NB4 (cell line): ENCODE measurements around the gene SLC19A1.

ENCODE experiments used
- DNase-seq: peaks from one replicate; pipeline ENCODE4 v3.0.0; 2010; ENCODE audit warnings: low read depth
- H3K4me3 ChIP-seq: one replicate; pipeline ENCODE4 v1.5.1; 2011; ENCODE audit warnings: mild to moderate bottlenecking, low read depth, low read length, moderate library complexity
- MAX ChIP-seq: IDR thresholded peaks from 2 replicates; pipeline ENCODE4 v1.6.1; 2011; ENCODE audit warnings: low read depth, low read length
- MYC ChIP-seq: IDR thresholded peaks from 2 replicates; pipeline ENCODE4 v1.6.1; 2011; ENCODE audit warnings: low read depth, low read length
- POLR2A ChIP-seq: IDR thresholded peaks from 2 replicates; pipeline ENCODE4 v1.6.1; 2011; ENCODE audit warnings: mild to moderate bottlenecking; ENCODE audit not compliant: insufficient read length; ENCODE audit errors: extremely low read depth
- TF ChIP-seq, protein P1 (sequence below): IDR thresholded peaks from one replicate; pipeline ENCODE4 v1.5.1; 2012; ENCODE audit warnings: low read depth, low read length

SLC19A1 gene

GRCh38 chr21:45536301-45537081 is 5.7 kb downstream of the SLC19A1 start:
- no peak for DNase-seq
- H3K4me3 ChIP-seq: no peak overlapping the region
- TF ChIP-seq MYC: no peak
- TF ChIP-seq, protein P1, sequence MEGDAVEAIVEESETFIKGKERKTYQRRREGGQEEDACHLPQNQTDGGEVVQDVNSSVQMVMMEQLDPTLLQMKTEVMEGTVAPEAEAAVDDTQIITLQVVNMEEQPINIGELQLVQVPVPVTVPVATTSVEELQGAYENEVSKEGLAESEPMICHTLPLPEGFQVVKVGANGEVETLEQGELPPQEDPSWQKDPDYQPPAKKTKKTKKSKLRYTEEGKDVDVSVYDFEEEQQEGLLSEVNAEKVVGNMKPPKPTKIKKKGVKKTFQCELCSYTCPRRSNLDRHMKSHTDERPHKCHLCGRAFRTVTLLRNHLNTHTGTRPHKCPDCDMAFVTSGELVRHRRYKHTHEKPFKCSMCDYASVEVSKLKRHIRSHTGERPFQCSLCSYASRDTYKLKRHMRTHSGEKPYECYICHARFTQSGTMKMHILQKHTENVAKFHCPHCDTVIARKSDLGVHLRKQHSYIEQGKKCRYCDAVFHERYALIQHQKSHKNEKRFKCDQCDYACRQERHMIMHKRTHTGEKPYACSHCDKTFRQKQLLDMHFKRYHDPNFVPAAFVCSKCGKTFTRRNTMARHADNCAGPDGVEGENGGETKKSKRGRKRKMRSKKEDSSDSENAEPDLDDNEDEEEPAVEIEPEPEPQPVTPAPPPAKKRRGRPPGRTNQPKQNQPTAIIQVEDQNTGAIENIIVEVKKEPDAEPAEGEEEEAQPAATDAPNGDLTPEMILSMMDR: no peak
- no peak for TF ChIP-seq MAX
- no peak for TF ChIP-seq POLR2A

DNA sequence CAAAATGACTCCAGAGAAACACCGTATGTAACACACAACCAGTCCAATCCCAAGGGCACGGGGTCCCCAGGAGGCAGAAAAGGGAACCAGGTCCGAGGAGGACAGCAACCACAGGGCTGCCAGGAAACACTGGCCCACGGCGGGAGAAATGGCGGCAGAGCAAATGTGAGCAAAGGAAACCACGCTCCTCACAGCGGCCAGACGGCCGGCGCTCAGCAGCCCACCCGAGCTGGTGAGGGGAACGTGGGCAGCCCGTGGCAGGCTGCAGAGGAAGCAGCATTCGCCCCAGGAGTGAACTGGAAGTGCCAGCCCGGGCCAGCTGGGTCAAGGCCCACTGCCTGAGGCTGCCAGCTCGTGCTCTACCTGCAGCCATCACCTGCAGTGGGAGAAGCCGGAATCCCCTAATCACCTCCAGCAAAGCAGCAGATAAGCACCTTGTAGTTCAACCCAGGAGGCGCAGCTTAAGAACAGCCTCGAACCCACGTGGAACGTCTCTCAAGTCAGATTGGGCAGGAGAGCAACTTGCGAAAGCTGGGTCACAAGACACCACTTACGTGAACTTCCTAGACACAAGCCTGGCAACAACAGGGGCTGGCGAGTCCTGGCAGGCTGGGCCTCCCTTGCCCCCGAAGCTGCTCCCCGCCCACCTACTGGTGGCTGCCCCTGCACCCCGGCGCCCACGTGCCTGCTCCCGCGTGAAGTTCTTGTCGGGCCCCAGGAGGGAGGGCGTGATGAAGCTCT is 6.7 kb downstream of the SLC19A1 start:
- H3K4me3 ChIP-seq: no peak overlapping the region
- peak; percentile 74 for DNase-seq
- peak; percentile 76 for TF ChIP-seq MAX
- TF ChIP-seq POLR2A: no peak

DNA sequence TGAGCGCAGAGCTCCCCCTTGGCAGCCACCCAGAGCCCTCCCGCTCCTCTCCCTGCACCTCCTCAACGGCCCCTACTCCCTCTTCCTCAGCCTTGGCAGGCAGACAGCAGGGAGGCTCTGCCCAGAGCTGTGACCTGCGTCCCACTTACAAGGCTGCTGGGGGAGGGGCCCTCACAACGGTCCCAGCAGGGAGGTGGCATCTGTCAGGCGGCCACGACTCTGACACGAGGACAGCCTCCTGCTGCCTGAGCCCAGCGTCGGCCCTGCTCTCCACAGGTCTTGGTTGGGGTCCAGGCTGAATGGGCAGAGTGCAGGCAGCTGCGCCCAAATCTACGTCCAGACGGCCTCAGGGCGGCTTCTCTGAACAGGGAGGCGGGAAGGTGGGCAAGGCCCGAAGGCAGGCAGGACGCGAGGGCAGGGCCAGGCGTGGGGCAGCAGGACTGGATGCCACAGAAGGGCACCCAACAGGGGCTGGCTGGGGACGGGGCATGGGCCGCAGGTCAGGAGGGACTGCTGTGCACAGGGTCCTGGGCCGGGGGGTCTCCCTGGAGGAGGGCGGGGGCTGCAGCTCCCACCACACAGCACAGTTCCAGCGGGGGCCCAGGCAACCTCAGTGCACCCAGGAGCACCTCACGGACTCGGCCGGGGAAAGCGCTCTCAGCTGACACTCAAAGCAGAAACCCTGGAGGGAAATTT is 7.5 kb downstream of the SLC19A1 start:
- TF ChIP-seq MAX (no peak), MYC (no peak), POLR2A (no peak)
- TF ChIP-seq, protein P1: no peak
- DNase-seq: peak; percentile 59
- no peak overlapping the region for H3K4me3 ChIP-seq

DNA sequence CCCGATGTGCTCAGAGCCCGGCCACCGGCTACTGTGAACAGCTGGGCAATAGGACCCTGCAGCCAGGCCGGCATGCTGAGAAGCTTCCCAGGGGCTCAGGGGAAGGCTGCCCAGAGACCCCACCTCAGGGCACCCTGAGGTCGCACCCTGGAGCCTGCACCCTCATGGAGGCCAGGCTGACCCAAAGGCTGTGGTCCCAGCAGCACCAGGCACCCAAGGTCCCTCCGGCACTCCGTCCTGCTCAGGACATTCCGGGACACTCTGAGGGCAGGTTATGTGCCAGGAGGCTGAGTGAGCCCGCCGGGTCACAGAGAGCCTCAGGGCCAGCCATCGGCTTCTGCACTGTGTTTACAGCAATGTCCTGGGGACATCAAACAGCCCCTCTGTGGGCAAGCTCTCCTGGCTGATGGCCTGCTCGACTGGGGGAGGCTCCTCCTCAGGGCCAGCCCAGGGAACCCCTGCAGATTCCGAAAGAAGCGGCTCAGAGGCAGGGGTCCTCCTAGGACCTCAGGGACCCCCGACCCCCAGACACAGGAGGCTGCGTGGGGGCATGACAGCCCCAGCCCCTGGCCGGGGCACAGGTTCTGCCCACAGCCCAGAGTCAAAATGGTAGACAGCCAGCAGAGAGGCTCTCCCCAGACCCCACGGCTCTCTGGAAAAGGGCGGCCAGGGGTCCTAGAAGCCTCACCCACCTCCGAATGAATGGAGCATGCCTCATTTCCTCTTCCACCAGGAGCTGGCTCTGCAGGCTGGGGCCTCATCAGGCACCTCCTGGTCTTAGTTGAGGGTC is 8.2 kb downstream of the SLC19A1 start:
- no peak for TF ChIP-seq MAX
- TF ChIP-seq, protein P1: no peak
- TF ChIP-seq MYC: no peak
- TF ChIP-seq POLR2A: no peak

DNA sequence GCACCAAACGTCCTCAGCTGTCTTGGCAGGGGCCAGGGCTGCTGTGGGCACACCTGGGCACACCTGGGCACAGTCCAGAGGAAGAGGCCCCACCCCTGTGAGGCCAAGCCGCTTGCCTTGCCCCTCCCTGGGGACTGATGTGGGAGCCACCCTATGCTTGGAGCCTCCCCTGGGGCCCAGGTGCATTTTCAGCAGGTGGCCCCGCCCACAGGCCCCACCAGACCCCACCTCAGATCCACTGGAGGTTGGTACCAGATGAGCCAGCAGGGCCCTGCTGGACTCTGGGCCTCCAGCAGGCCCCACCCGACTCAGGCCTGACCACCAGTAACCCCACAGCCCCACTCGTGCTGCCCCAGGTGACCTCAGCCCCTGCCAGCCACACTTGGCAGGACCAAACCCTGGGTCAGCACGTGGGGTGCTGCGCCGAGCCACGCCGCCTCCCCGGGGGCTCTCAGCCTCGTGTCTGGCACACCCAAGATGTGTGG is 8.8 kb downstream of the SLC19A1 start:
- no peak for DNase-seq
- TF ChIP-seq MYC (no peak), MAX (no peak), POLR2A (no peak)
- TF ChIP-seq, protein P1: no peak
- no peak overlapping the region for H3K4me3 ChIP-seq

More for the DNA sequence above, 8.2 kb downstream of the SLC19A1 start:
- no peak overlapping the region for H3K4me3 ChIP-seq
- DNase-seq: no peak
